CD4-positive, alpha-beta T cell treated with Interleukin-4 for 1 hour (primary cell): ENCODE results near the gene MPPED1.

Experiments used
- DNase-seq, 2 donors: peaks; one replicate each; pipeline ENCODE4 v3.0.0-alpha.2; 2020 to 2022

The MPPED1 gene

GRCh38 chr22:43550024-43550620 lies 138.3 kb downstream of the MPPED1 start:
- DNase-seq: no peak

DNA sequence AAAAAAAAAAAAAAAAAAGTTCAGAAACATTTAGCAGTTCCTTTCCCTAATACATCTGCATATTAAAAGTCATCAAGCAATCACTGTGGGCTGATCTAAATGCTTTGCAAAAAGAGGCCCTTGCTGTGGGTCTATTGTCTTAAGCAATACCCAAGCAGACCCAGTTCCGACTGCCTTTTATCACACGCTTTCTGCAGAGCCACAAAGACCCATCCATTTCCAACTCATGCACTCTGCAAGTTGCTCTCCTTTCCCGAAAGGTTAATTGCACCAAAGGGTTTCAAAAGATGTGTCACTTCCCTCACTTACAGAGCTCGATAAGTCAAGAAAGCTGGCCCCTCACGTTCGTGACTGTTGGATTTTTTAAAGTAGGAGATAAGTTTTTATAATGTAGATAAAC lies 138.9 kb downstream of the MPPED1 start:
- DNase-seq: no peak

DNA sequence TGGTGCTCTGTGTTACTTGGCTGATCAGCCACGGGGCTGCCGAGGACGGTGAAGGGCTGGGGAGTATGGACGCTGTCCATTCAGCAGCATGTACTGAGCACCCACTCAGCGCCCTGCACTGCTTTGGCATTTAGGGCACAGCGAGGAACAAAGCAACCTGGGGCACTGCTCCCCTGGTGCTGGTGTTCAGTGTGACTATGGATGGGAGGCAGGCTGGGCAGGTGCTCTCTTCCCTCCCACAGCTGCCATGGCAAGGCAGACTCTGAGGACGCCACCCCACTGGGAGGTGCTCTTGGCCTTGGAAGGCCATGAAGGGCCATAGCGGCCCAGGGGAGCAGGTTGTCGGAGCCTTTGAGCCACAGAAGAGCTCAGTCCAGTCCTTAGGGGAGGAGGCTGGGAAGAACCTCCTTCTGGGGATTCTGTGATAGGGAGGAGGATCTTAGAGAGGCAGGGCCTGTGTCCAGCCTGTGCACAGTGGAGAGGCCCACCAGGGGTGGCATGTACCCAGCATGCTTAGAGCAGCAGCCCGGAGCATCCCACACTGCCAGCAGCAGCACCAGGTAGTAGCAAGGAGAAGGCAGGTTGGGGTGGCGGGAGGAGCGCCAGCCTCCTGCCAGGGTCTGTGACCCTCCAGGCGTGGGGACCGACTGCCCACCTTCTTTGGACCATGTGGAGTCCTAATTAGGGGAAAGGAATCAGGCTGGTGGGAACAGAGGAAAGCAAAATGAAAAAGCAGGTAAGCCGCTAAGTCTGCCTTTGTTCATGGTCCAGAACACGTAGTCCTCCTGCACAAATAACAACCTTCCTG lies 141.8 kb downstream of the MPPED1 start:
- DNase-seq: no peak

- DNase-seq: no peak
Observed at GRCh38 chr22:43554259-43554636, 142.4 kb downstream of the MPPED1 start.

DNA sequence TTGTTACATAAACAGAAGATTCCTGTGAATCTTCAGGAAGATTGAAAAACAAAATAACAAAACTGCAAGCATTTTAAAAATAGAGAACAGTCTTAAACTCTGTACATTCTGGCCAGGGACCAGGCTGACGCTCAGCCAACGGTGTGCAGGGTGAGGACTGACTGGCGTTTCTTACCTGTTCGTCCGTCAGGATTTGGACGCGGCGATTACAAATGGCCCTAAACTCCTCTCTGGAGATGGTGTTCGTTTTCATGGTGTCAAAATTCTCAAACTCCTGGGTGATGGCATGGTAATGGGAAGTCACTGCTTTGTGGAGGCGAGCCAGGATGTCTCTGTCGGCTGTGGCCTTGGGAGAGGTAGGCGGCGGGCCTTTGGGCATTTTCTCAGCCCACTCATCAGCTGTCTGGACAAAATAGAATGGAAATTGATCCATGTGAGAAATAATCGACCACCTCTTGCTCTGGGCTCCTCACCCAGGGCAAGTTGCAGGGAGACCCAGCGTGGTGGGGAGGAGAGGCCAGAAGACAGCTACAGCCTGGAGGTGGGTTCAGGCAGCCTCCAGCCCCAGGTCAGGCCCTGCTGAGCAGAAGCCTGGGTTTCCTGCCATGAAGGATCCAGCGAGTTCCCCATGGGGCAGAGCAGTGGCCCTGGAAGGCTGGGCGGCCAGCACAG lies 143.0 kb downstream of the MPPED1 start:
- no peak for DNase-seq

DNA sequence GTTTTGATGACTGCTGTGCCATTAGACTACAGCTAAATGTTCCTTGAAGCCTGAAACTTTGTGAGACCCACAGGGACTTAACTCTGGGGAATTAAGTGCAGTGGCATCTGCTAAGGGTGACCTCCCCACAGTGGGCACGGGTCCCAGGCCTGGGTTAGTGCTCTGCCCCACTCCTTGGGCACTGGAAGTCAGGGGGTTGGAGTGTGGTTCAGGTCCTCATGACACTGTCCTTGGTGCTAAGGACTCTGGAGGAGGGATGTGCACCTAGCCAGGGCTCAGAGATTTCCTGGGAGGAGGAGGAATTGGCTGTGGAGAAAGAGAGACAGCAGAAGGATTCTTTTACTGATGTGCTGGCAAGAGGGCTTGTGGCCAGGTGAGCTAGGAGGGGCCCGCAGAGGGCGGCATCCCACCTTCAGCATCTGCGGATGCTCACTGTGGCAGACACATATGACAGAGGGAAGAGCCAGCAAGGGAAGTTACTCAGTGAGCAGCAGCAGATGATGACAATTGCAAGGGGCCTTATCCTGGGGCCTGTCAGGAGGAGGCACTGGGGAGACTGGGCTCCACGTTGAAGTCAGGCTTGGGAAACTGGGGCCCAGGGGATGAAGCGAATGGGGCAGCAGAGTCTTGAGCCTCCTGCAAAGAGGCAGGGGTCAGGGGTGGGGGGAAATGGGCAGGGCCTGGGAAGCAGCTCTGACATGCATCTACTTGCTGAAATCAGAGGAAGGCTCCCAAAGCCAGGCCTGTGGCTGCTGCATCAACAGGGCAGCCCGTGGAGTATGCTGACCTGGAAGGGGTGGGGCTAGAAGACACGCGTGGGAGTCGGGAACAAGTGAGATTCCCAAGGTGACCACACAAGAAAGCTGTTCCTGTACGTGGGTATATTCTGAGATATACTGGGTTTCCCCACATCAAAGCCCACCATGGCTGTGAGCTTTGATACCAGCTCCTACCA lies 144.0 kb downstream of the MPPED1 start:
- DNase-seq: no peak
